ENCODE results near the gene ORC4. TPM values are rescaled to one million over a fixed set of nuclear protein-coding genes. Genes with fewer than 3 reads are reported as not detected.

The ORC4 gene
- total RNA-seq, 1 donor from 2014 or later: 41.3 TPM

DNA sequence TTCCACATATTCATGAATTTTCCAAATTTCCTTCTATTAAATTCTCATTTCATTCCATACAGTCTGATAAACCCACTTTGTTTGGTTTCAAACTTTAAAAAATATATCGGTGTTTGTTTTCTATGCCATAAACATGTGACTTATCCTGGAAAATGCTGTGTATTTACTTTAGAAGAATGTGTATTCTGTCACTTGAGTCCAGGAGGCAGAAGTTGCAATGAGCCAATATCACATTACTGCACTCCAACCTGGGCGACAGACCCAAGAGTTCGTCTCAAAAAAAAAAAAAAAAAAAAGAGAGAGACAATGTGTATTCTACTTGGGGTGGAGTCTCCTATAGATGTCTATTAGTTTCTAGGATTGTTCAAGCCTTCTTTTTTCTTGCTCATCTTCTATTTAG, 32.1 kb upstream of the ORC4 start:
- intact Hi-C loops (cut with DNase I): no loop called here
- Histone ChIP-seq H3K36me3 (no peaks in the 10 kb centered on the region), H3K4me1 (peaks cover 4% of the 10 kb centered on the region), H3K27ac (no peak overlapping the region), H3K9me3 (no peaks in the 10 kb centered on the region), H3K4me3 (no peak overlapping the region), H3K27me3 (ENCODE audit: low read depth) (no peaks in the 10 kb centered on the region)
- DNase-seq: no peak
- TF ChIP-seq, protein P1, sequence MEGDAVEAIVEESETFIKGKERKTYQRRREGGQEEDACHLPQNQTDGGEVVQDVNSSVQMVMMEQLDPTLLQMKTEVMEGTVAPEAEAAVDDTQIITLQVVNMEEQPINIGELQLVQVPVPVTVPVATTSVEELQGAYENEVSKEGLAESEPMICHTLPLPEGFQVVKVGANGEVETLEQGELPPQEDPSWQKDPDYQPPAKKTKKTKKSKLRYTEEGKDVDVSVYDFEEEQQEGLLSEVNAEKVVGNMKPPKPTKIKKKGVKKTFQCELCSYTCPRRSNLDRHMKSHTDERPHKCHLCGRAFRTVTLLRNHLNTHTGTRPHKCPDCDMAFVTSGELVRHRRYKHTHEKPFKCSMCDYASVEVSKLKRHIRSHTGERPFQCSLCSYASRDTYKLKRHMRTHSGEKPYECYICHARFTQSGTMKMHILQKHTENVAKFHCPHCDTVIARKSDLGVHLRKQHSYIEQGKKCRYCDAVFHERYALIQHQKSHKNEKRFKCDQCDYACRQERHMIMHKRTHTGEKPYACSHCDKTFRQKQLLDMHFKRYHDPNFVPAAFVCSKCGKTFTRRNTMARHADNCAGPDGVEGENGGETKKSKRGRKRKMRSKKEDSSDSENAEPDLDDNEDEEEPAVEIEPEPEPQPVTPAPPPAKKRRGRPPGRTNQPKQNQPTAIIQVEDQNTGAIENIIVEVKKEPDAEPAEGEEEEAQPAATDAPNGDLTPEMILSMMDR (IDR thresholded peaks at IDR 0.05): no peak
- ATAC-seq: no peak

DNA sequence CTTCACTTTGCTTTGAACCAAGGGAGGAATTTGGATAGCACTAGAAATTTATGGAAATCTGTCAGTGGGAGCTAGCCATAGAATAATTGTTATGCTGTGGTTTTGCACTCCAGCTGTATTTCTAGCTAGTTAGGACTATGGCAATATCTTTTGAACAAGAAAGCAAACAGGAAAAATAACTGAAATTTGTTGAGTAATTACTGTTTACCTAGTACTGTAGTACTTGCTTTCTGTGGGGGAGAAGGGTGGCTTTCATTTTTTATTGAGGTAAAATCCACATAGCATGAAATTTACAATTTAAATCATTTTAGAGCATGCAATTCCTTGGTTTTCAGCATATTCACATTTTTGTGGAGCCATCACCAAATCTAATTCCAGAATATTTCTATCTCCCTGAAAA, 28.7 kb upstream of the ORC4 start:
- Histone ChIP-seq H3K27me3 (ENCODE audit: low read depth) (no peaks in the 10 kb centered on the region), H3K27ac (no peak overlapping the region), H3K4me3 (no peak overlapping the region), H3K36me3 (no peaks in the 10 kb centered on the region), H3K4me1 (peaks cover 4% of the 10 kb centered on the region), H3K9me3 (no peaks in the 10 kb centered on the region)
- no peak for DNase-seq
- TF ChIP-seq, protein P1 (IDR thresholded peaks at IDR 0.05): no peak
- intact Hi-C loops (cut with DNase I): no loop called here
- ATAC-seq: peak in 1 of 2 donors; percentile 43

DNA sequence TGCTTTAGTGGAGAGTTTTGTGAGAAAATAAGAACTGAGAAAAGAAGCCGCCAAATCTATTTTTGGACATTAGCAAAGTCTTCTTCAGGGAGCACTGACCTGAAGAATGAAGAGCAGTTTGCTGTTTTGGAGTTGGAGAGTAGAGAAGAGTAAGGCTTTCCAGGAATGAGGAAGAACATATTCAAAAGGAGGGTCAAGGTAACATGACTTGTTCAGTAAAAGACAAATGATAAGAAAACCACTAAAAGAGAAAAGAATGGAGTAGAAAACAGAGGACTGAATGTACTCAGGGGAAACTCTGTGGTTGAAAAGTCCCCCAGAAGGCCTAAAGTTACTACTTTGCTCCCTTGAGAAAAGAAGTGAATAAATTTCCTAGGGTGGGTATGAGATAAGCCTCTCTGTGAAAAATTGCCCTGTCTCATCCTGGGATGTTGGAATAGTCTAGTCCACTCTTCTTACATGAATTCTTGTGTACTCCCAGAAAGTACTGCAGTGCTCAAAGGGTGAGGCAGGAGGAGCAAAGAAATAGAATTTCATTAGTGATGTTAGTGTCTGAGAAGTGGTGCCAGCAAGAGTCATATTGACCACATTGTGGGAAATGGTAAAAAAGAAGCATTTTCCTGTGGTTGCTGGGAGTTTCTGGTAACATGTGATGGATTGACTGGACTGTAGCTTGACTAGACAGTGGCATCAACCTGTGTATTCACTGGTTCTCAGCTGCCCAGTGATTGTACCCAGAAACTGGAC, 28.1 kb upstream of the ORC4 start:
- no peaks in the 10 kb centered on the region for H3K9me3 ChIP-seq
- H3K27me3 ChIP-seq (ENCODE audit: low read depth): no peaks in the 10 kb centered on the region
- TF ChIP-seq, protein P1 (IDR thresholded peaks at IDR 0.05): no peak
- H3K27ac ChIP-seq: no peak overlapping the region
- no peak overlapping the region for H3K4me3 ChIP-seq
- no peak for DNase-seq
- intact Hi-C loops (cut with DNase I): no loop called here
- ATAC-seq: no peak
- peaks cover 4% of the 10 kb centered on the region for H3K4me1 ChIP-seq
- H3K36me3 ChIP-seq: no peaks in the 10 kb centered on the region

DNA sequence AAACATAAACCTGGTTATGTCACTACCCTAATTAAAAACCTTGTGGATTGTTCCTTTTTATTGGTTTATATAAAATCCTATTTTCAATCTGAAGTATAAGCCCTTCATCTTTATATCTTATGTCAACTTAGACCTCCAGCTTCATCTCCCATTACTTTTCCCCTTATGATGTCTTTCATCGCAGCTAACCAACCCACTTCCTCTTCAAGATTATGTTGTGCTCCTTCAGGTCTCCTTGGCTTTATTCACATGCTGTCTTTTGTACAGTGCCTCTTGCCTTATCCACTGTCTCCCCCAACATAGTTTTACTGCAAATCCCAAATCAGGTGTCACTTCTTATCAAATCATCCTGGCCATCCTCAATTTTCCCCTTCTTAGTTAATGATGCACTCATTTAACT, 26.3 kb upstream of the ORC4 start:
- intact Hi-C loops (cut with DNase I): no loop called here
- DNase-seq (no peak), ATAC-seq (no peak)
- Histone ChIP-seq H3K27me3 (ENCODE audit: low read depth) (no peaks in the 10 kb centered on the region), H3K36me3 (no peaks in the 10 kb centered on the region), H3K9me3 (no peaks in the 10 kb centered on the region), H3K4me1 (peaks cover 4% of the 10 kb centered on the region), H3K4me3 (no peak overlapping the region), H3K27ac (no peak overlapping the region)
- TF ChIP-seq, protein P1 (IDR thresholded peaks at IDR 0.05): no peak

DNA sequence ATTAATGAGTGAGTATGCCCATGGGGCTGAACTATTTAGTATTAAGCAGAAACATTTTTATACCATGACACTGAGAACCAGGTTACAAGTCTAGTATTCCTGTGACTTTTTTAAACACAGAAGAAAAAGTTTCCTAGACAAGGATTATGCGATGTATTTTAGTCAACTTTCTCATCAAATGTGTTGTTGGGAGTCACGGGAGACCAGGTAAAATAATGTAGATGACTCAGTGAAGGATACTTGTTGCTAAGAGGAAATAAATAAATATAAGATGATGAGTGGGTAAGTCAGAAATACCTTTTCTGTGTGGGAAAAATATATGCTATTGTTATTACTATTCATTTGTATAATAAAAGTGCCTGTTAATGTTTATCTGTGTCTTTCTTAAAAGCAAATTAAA, 23.8 kb upstream of the ORC4 start:
- ATAC-seq (no peak), DNase-seq (no peak)
- H3K4me3 ChIP-seq: no peak overlapping the region

More for the DNA sequence above, 23.8 kb upstream of the ORC4 start:
- Histone ChIP-seq H3K4me1 (no peaks in the 10 kb centered on the region), H3K36me3 (no peaks in the 10 kb centered on the region), H3K9me3 (no peaks in the 10 kb centered on the region), H3K27ac (no peak overlapping the region), H3K27me3 (ENCODE audit: low read depth) (no peaks in the 10 kb centered on the region)
- intact Hi-C loops (cut with DNase I): no loop called here
- TF ChIP-seq, protein P1 (IDR thresholded peaks at IDR 0.05): no peak

All from lower lobe of right lung (tissue), 2 donors.